Astrocyte of the cerebellum (primary cell): ENCODE measurements around the gene IL2.

Experiments
- DNase-seq: peaks from one replicate; pipeline ENCODE4 v3.0.0-alpha.2; 2011; ENCODE audit warnings: low read depth
- H3K4me3 ChIP-seq: 2 replicates; pipeline ENCODE4 v1.5.1; 2011; ENCODE audit warnings: mild to moderate bottlenecking, low read depth, low read length, moderate library complexity
- in situ Hi-C: cut with HindIII; loops from 2 replicates; pipeline ENCODE4 v1.10.0; 2017; ENCODE audit warnings: low sequenced_read_pairs
- TF ChIP-seq, protein P1 (sequence below): IDR thresholded peaks from 2 replicates; pipeline ENCODE4 v1.5.1; 2012; ENCODE audit warnings: low read length, low read depth, moderate library complexity, mild to moderate bottlenecking; ENCODE audit errors: missing control alignments

The IL2 gene

DNA sequence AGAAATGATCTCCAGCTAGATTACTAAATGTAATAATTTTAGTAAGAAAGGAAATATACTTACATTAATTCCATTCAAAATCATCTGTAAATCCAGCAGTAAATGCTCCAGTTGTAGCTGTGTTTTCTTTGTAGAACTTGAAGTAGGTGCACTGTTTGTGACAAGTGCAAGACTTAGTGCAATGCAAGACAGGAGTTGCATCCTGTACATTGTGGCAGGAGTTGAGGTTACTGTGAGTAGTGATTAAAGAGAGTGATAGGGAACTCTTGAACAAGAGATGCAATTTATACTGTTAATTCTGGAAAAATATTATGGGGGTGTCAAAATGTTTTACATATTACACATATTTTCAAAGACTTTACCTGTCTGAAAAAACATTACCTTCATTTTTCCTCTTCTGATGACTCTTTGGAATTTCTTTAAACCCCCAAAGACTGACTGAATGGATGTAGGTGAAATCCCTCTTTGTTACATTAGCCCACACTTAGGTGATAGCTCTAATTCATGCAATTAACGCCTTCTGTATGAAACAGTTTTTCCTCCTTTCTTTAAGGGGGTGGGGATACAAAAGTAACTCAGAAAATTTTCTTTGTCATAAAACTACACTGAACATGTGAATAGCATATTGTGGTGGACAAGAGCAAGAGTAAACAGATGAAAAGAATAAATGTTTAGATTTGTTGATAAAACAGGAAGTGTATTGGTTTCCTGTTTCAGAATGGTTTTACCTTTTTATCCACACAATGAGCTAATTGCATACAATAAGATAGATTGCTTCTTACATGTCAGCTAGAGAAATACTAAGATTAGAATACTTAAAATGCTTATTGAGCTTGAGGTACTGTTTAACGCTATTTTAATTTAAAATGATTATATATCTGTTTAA is at the start of gene IL2:
Gene IL2, minus strand, starts transcription at position 495 of the 886 bp plus-strand sequence. Its CDS starts 285 bp downstream, at position 210.
- no peak for DNase-seq
- no peak within 1 kb of the TSS for H3K4me3 ChIP-seq
- TF ChIP-seq, protein P1, sequence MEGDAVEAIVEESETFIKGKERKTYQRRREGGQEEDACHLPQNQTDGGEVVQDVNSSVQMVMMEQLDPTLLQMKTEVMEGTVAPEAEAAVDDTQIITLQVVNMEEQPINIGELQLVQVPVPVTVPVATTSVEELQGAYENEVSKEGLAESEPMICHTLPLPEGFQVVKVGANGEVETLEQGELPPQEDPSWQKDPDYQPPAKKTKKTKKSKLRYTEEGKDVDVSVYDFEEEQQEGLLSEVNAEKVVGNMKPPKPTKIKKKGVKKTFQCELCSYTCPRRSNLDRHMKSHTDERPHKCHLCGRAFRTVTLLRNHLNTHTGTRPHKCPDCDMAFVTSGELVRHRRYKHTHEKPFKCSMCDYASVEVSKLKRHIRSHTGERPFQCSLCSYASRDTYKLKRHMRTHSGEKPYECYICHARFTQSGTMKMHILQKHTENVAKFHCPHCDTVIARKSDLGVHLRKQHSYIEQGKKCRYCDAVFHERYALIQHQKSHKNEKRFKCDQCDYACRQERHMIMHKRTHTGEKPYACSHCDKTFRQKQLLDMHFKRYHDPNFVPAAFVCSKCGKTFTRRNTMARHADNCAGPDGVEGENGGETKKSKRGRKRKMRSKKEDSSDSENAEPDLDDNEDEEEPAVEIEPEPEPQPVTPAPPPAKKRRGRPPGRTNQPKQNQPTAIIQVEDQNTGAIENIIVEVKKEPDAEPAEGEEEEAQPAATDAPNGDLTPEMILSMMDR = no peak
- in situ Hi-C loops = no loop called here

DNA sequence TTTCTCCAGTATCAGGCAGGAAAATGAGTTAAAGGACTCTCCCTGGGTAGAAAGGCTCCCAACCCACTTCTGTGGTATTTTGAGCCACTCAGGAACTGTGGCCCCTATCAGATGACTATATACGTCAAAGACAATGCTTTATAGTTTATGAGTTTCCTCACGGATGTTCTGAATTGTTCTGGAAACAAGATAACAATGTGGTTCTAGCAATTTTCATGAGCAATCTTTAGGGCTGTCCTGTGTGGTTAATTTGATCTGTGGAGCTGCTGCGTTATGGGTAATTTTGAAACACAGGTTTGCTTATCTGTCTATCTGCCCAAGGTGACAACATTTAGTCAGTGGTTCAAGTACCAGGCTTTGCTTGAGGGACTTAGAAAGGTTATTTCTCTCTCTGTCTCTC is 46.7 kb upstream of the IL2 start:
- in situ Hi-C loops = no loop called here
- TF ChIP-seq, protein P1 = no peak
- H3K4me3 ChIP-seq = no peak overlapping the region
- DNase-seq = no peak

DNA sequence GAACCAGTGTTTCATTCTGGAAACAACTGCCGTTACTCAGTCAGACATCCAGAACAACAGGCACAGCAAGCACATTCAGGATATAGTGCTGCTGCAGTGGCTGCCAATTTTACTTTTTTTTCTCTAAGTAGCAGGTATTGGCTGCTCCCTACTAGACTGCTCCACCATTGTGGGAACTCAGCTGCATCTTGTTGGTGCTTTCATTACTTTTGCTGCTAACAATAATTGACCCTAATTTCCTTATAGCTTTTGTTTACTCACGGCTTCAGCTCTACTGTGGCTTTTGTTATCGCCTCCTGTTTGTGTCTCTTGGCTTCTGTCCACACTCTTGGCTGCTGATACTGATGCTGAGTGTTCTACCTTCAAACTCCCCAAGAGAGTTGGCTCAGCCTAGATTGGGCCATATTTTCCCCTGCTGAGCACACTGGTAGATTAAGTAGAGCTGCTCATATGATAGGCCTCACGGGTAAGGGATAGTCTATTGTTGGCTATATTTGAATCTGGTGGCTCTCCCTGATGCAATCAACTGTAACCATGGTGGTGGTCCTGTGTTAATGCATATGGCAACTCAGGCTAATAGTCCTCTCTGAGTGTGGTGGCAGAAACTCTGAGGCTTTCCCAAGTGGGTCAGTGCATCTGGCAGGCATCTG is 44.5 kb upstream of the IL2 start:
- no peak overlapping the region for H3K4me3 ChIP-seq
- in situ Hi-C loops = no loop called here
- TF ChIP-seq, protein P1 = no peak
- DNase-seq = peak; percentile 31

DNA sequence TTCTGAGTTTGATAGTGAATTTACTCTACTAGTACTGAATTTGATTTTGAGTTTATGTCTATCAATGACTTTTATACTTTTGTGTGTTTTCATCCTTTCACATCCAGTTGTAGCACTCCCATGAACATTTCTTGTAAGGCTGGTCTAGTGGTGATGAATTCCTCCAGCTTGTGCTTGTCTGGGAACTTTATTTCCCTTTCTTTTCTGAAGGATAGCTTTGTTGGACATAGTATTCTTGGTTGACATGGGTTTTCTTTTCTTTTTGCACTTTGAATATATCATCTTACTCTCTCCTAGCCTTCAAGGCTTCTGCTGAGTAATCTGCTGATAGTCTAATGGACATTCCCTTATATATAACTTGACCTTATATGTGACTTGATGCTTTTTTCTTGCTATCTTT is 32.5 kb upstream of the IL2 start:
- in situ Hi-C loops = no loop called here
- no peak for DNase-seq
- no peak overlapping the region for H3K4me3 ChIP-seq
- TF ChIP-seq, protein P1 = no peak

DNA sequence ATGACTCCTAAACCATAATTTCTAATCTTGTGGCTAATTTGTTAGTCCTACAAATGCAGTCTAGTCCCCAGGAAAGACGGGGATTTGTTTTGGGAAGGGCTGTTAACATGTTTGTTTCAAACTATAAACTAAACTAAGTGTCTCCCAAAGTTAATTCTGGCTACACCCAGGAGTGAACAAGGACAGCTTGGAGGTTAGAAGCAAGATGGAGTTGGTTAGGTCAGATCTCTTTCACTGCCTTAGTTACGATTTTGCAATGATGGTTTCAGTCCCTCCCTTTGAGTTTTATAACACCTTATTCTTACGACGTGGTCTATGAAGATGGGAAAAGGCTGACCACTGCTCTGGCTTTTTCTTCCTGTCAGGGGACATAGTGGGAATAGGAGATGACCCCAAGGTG is 27.0 kb upstream of the IL2 start:
- TF ChIP-seq, protein P1 = no peak
- in situ Hi-C loops = no loop called here
- DNase-seq = no peak
- H3K4me3 ChIP-seq = no peak overlapping the region

DNA sequence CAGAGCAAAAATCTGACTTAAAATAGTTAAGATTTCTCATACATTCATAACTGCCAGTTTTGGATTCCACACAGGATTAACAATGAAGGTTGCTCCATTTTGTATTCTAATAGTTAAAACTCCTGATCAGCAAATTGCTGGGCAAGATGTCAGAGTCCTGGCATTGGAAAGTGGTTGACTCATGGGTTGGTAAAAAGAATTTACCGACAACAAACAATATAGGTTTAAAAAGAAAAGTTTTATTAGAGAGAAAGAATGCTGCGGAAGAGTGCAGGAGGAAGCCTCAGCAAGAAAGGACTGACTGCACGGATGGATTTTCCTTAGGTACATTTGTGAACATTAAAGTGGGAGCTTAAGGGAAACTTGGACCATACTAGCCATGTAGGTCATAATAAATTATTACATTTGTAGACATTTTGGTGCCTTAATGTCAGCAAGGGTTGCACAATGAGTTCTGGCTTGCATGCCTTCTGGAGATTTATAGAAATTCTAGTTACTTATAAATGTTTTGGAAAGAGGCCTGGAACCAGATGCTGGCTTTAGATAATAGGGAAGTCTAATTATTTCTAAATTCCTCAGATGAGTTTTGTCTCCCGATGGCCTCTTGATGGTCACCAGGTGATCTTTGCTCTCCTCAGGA is 25.4 kb upstream of the IL2 start:
- H3K4me3 ChIP-seq = no peak overlapping the region
- in situ Hi-C loops = no loop called here
- no peak for DNase-seq
- TF ChIP-seq, protein P1 = no peak
